Kidney (tissue), 14 donors: Measurements from ENCODE around the gene XYLT1. TPM values are rescaled to one million over a fixed set of nuclear protein-coding genes. Genes with fewer than 3 reads are reported as not detected.
A peak's percentile ranks its signal among the peaks of the same experiment; 100 is the strongest.

ENCODE experiments used
- DNase-seq, 5 donors: peaks; one replicate each; pipeline ENCODE4 v3.0.0-alpha.2; 2013 to 2020
- FAIRE-seq: peaks from 2 replicates; lab custom pipeline; 2012; peaks lifted over from hg19 to GRCh38; lab: Jason Lieb, UNC
- H3K27ac ChIP-seq, 2 donors: one replicate each; pipeline ENCODE4 v1.7.0; 2013; ENCODE audit warnings: low read depth in 2 of 2, low read length in 2 of 2, inconsistent platforms in 1 of 2
- H3K27me3 ChIP-seq: one replicate; pipeline ENCODE4 v1.7.1; 2013; ENCODE audit warnings: low read length, inconsistent platforms; ENCODE audit not compliant: control insufficient read depth, insufficient read depth
- H3K36me3 ChIP-seq, 3 donors: one replicate each; pipeline versions ENCODE4 v1.7.0 to v1.7.1; 2013; ENCODE audit warnings: low read length in 3 of 3, control low read depth in 1 of 3, inconsistent platforms in 1 of 3; ENCODE audit not compliant: insufficient read depth in 3 of 3, control insufficient read depth in 2 of 3
- H3K4me1 ChIP-seq, 3 donors: one replicate each; pipeline versions ENCODE4 v1.7.0 to v1.7.1; 2013; ENCODE audit warnings: low read length in 3 of 3, inconsistent platforms in 1 of 3, low read depth in 1 of 3; ENCODE audit not compliant: control insufficient read depth in 2 of 3, insufficient read depth in 2 of 3
- H3K4me3 ChIP-seq, 3 donors: one replicate each; pipeline versions ENCODE4 v1.7.0 to v1.8.1; 2013; ENCODE audit warnings: low read length in 3 of 3, control low read depth in 1 of 3, inconsistent platforms in 1 of 3
- H3K9ac ChIP-seq, 3 donors: one replicate each; pipeline versions ENCODE4 v1.7.0 to v1.7.1; 2013; ENCODE audit warnings: low read length in 3 of 3, control low read depth in 1 of 3, inconsistent platforms in 1 of 3
- H3K9me3 ChIP-seq, 3 donors: one replicate each; pipeline versions ENCODE4 v1.7.0 to v1.7.1; 2013; ENCODE audit warnings: low read length in 3 of 3, control low read depth in 1 of 3, inconsistent platforms in 1 of 3; ENCODE audit not compliant: control insufficient read depth in 2 of 3, insufficient read depth in 1 of 3
- intact Hi-C: fragments of 100-400 bp; cut with DNase I; formaldehyde crosslinking; loops from one replicate; pipeline ENCODE4 v1.11.1; 2022
- polyA plus RNA-seq: library from polyadenylated mRNA; stranded (reverse); fragments of 350-450 nt; fragmentation: Illumina TruSeq; extraction: RNeasy Lipid Tissue Mini Kit (QIAGEN cat#74804); gene quantifications from one replicate; pipeline ENCODE4 v1.2.3, GENCODE V29; 2014; ENCODE audit warnings: low read depth, low replicate concordance; ENCODE audit not compliant: insufficient read depth
- total RNA-seq: library from RNA; stranded (reverse); fragmentation: NEBNext Ultra II Directional; extraction: Animal tissue kit (Norgen Biotek cat#: 25700); gene quantifications from one replicate; pipeline ENCODE4 v1.2.1, GENCODE V29; 2021
- TF ChIP-seq, protein P1 (sequence below): IDR thresholded peaks from 3 replicates; pipeline ENCODE4 v1.5.1; 2012; ENCODE audit warnings: mild to moderate bottlenecking, moderate library complexity, borderline replicate concordance; ENCODE audit not compliant: insufficient read depth; ENCODE audit errors: extremely low read depth
- donor health status: control.
- donor health status: control.
- donor health status: control.
- donor health status: control.
- donor health status: control.
- donor health status: DM: yes; HTN: yes; CAD: no.
- donor health status: Normal renal cell carcinoma (clear cell type).

XYLT1 gene
- total and polyA plus RNA-seq, 2 donors from 2014 or later = 0.52 to 7.6 TPM

DNA sequence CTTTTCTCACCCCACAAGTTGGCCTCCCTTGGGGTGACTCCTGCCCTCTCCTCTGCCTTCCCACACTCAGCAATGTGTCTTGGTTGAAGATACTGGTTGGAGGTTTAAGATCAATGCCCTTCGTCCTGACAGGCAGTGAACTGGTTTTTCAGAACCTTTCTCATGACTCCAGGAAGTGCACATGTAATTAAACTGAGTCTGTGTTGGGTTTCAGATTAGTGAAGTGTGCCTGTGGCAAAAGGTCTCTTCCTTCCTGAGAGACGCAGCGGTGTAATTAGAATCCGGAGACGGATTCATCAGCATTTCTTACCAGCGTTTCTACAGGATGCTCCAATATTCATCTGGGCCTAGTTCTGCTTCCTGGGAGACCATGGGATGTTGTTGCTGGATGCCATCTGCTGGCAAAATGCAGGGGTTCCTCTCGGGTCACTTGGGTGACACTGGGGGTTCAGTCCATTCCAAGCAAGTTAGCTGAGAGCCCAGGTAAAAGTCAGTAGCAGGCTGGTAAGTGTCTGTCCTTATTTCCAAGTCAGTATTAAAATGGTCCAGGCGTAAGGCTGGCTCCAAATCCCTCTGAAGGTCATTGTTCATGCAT is 233.3 kb downstream of the XYLT1 start:
- Histone ChIP-seq H3K9me3 (no peaks in the 10 kb centered on the region), H3K9ac (no peak overlapping the region), H3K27ac (no peak overlapping the region), H3K4me1 (no peaks in the 10 kb centered on the region), H3K4me3 (no peak overlapping the region), H3K36me3 (no peaks in the 10 kb centered on the region), H3K27me3 (no peaks in the 10 kb centered on the region)
- FAIRE-seq (no peak), DNase-seq (peak in 1 of 5 donors; percentile 20)
- intact Hi-C loops = no loop called here
- TF ChIP-seq, protein P1, sequence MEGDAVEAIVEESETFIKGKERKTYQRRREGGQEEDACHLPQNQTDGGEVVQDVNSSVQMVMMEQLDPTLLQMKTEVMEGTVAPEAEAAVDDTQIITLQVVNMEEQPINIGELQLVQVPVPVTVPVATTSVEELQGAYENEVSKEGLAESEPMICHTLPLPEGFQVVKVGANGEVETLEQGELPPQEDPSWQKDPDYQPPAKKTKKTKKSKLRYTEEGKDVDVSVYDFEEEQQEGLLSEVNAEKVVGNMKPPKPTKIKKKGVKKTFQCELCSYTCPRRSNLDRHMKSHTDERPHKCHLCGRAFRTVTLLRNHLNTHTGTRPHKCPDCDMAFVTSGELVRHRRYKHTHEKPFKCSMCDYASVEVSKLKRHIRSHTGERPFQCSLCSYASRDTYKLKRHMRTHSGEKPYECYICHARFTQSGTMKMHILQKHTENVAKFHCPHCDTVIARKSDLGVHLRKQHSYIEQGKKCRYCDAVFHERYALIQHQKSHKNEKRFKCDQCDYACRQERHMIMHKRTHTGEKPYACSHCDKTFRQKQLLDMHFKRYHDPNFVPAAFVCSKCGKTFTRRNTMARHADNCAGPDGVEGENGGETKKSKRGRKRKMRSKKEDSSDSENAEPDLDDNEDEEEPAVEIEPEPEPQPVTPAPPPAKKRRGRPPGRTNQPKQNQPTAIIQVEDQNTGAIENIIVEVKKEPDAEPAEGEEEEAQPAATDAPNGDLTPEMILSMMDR = no peak

DNA sequence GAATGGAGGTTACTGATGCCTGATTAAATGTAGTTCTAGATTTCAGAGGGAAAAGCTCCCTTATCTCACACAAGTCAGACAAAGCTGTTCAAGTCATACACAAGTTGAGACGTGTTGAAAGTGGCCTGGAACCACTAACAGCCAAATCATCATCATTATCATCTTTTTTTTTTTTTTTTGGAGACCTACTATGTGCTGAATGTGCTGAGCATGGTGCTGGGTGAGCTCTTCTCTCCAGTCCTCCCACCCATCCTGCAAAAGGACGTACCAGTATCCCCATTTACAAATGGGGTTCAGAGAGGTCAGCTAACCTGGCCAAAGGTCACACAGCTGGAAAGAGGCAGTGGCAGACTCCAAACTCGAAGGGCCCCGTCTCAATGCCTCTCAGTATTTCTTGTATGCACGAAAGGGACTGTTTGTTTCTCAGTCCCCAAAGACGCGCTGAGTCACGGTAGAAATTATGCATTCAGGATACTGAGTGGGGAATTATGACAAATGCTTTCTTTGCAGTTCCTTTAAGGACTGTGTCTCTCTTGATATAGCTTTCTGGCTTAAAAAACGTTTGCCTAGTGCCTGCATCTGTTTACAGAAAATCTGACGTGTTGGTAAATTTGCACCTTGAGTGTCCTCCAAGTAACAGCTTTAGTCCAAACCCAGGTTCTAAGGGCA is 235.5 kb downstream of the XYLT1 start:
- no peak overlapping the region for H3K9ac ChIP-seq
- DNase-seq (no peak), FAIRE-seq (no peak)
- H3K4me3 ChIP-seq = no peak overlapping the region
- intact Hi-C loops = no loop called here
- no peaks in the 10 kb centered on the region for H3K4me1 ChIP-seq
- no peak overlapping the region for H3K27ac ChIP-seq
- no peaks in the 10 kb centered on the region for H3K27me3 ChIP-seq
- H3K9me3 ChIP-seq = no peaks in the 10 kb centered on the region
- no peaks in the 10 kb centered on the region for H3K36me3 ChIP-seq
- TF ChIP-seq, protein P1 = no peak

- Histone ChIP-seq H3K27me3 (no peaks in the 10 kb centered on the region), H3K9me3 (no peaks in the 10 kb centered on the region), H3K9ac (no peak overlapping the region), H3K4me1 (no peaks in the 10 kb centered on the region), H3K36me3 (no peaks in the 10 kb centered on the region), H3K27ac (no peak overlapping the region), H3K4me3 (no peak overlapping the region)
- TF ChIP-seq, protein P1 = no peak
- intact Hi-C loops = no loop called here
- FAIRE-seq (no peak), DNase-seq (no peak)
Observed at GRCh38 chr16:17233318-17234002, 237.3 kb downstream of the XYLT1 start.
